Testis (tissue), 3 donors: ENCODE measurements around the gene BTBD1. TPM values are rescaled to one million over a fixed set of nuclear protein-coding genes. Genes with fewer than 3 reads are reported as not detected.
A peak's percentile ranks its signal among the peaks of the same experiment; 100 is the strongest.

Source experiments
- DNase-seq: peaks from one replicate; pipeline ENCODE4 v3.0.0-alpha.2; 2019
- H3K27ac ChIP-seq, 2 donors: fragments of 200-600 bp; sonication (generic); one replicate each; pipeline ENCODE4 v1.5.1; 2019
- H3K27me3 ChIP-seq: fragments of 200-600 bp; sonication (generic); one replicate; pipeline ENCODE4 v1.5.1; 2019
- H3K36me3 ChIP-seq: fragments of 200-600 bp; sonication (generic); one replicate; pipeline ENCODE4 v1.5.1; 2017; ENCODE audit warnings: low read depth; ENCODE audit errors: missing control alignments
- H3K4me1 ChIP-seq: fragments of 200-600 bp; sonication (generic); one replicate; pipeline ENCODE4 v1.5.1; 2019
- H3K4me3 ChIP-seq, 2 donors: fragments of 200-600 bp; sonication (generic); one replicate each; pipeline ENCODE4 v1.5.1; 2017 to 2019
- H3K9me3 ChIP-seq: fragments of 200-600 bp; sonication (generic); one replicate; pipeline ENCODE4 v1.5.1; 2017
- CTCF ChIP-seq, 3 experiments: fragments of 450-650 bp in 2 of 3; fragments of 200-600 bp in 1 of 3; sonication (generic) in 1 of 3; IDR thresholded peaks; one replicate each; pipeline ENCODE4 v1.5.1; 2016 to 2019; ENCODE audit warnings: antibody characterized with exemption in 3 of 3, mild to moderate bottlenecking in 2 of 3, moderate library complexity in 1 of 3
- POLR2A ChIP-seq: fragments of 450-650 bp; IDR thresholded peaks from one replicate; pipeline ENCODE4 v1.6.1; 2017; ENCODE audit warnings: antibody characterized with exemption, mild to moderate bottlenecking, moderate library complexity
- whole genome bisulfite sequencing, 2 donors: methylation state at CpG; one replicate each; pipeline ENCODE4 v1.1.5; 2018; 5-methylcytosine and 5-hydroxymethylcytosine counted together
- intact Hi-C: fragments of 100-400 bp; cut with DNase I; formaldehyde crosslinking; loops from one replicate; pipeline ENCODE4 v1.15.1; 2023; ENCODE audit warnings: low total_unique reads
- polyA plus RNA-seq: library from polyadenylated mRNA; stranded (reverse); fragments of 350-450 nt; fragmentation: Illumina TruSeq; extraction: RNeasy Lipid Tissue Mini Kit (QIAGEN cat#74804); gene quantifications from one replicate; pipeline ENCODE4 v1.2.3, GENCODE V29; 2014; ENCODE audit warnings: low read depth, low replicate concordance; ENCODE audit not compliant: insufficient read depth
- total RNA-seq, 2 donors: library from RNA; depleted of rRNA; stranded (reverse); fragments of >200 nt; gene quantifications; one replicate each; pipeline ENCODE4 v1.2.3, GENCODE V29; 2016

The BTBD1 gene
- total and polyA plus RNA-seq, 3 donors from 2014 or later: 94.6 to 118 (median 104) TPM

GRCh38 chr15:82993144-82993543 is 73.9 kb downstream of the BTBD1 start:
- intact Hi-C loops: no loop called here
- WGBS, 2 donors: 86 to 89% methylated on average over 4 of the region's 4 CpGs
- H3K9me3 ChIP-seq: no peaks in the 10 kb centered on the region
- no peak overlapping the region for H3K4me3 ChIP-seq
- no peak for TF ChIP-seq CTCF (IDR thresholded peaks at IDR 0.05)
- H3K4me1 ChIP-seq: no peaks in the 10 kb centered on the region
- H3K36me3 ChIP-seq: no peaks in the 10 kb centered on the region
- no peak overlapping the region for H3K27ac ChIP-seq
- no peak for DNase-seq
- no peaks in the 10 kb centered on the region for H3K27me3 ChIP-seq

- no peaks in the 10 kb centered on the region for H3K9me3 ChIP-seq
- WGBS, 2 donors: 85 to 90% methylated on average over 3 of the region's 3 CpGs
- intact Hi-C loops: no loop called here
- no peak overlapping the region for H3K27ac ChIP-seq
- H3K4me3 ChIP-seq: no peak overlapping the region
- no peaks in the 10 kb centered on the region for H3K4me1 ChIP-seq
- no peak for TF ChIP-seq CTCF (IDR thresholded peaks at IDR 0.05)
- TF ChIP-seq POLR2A: no peak
- no peaks in the 10 kb centered on the region for H3K36me3 ChIP-seq
- H3K27me3 ChIP-seq: no peaks in the 10 kb centered on the region
- no peak for DNase-seq
Measured at GRCh38 chr15:82992436-82992998, 74.5 kb downstream of the BTBD1 start.

GRCh38 chr15:82986442-82986780 is 80.6 kb downstream of the BTBD1 start:
- DNase-seq: no peak
- H3K4me1 ChIP-seq: peaks cover 10% of the 10 kb centered on the region
- no peaks in the 10 kb centered on the region for H3K36me3 ChIP-seq
- 0% methylated on average over 12 of the region's 12 CpGs for WGBS, 2 donors
- H3K27me3 ChIP-seq: no peaks in the 10 kb centered on the region
- intact Hi-C loops: no loop called here
- H3K27ac ChIP-seq: peak overlapping the region; percentile 74 to 83
- peak overlapping the region; percentile 68 to 91 for H3K4me3 ChIP-seq
- TF ChIP-seq CTCF (IDR thresholded peaks at IDR 0.05): no peak
- TF ChIP-seq POLR2A: no peak
- no peaks in the 10 kb centered on the region for H3K9me3 ChIP-seq

- DNase-seq: peak; percentile 98
- Histone ChIP-seq H3K36me3 (no peaks in the 10 kb centered on the region), H3K4me1 (peaks cover 10% of the 10 kb centered on the region), H3K4me3 (peak within 1 kb of the TSS; percentile 68 to 91), H3K9me3 (no peaks in the 10 kb centered on the region), H3K27me3 (no peaks in the 10 kb centered on the region), H3K27ac (peak within 1 kb of the TSS; percentile 74 to 83)
- 0 to 4% methylated on average over 19 to 45 of the region's 45 CpGs for WGBS, 2 donors
- intact Hi-C loops: no loop called here
- no peak for TF ChIP-seq CTCF (IDR thresholded peaks at IDR 0.05)
- no peak for TF ChIP-seq POLR2A
Measured at GRCh38 chr15:82985688-82986441, 81.2 kb downstream of the BTBD1 start, which contains the start of gene RAMAC. TSS of gene RAMAC (plus strand) at chr15:82986210. CDS start at chr15:82989019, 2,809 bp downstream.

- Histone ChIP-seq H3K27me3 (no peaks in the 10 kb centered on the region), H3K9me3 (no peaks in the 10 kb centered on the region), H3K4me1 (peaks cover 4% of the 10 kb centered on the region), H3K4me3 (no peak overlapping the region), H3K36me3 (no peaks in the 10 kb centered on the region), H3K27ac (no peak overlapping the region)
- 44 to 59% methylated on average over 2 of the region's 2 CpGs for WGBS, 2 donors
- no peak for DNase-seq
- TF ChIP-seq POLR2A (no peak), CTCF (IDR thresholded peaks at IDR 0.05) (no peak)
- intact Hi-C loops: no loop called here
Measured at GRCh38 chr15:82980981-82981380, 86.1 kb downstream of the BTBD1 start.
